Body of pancreas (tissue), 4 donors: ENCODE data around the gene RNF113B. TPM values are rescaled to one million over a fixed set of nuclear protein-coding genes. Genes with fewer than 3 reads are reported as not detected.

Experiments used
- ATAC-seq: fragments of 150-250 bp; one replicate; pipeline ENCODE4 v1.9.1; 2016
- DNase-seq, 4 donors: peaks; one replicate each; pipeline ENCODE4 v3.0.0-alpha.2; 2019
- H3K27ac ChIP-seq, 4 donors: fragments of 200-600 bp; sonication (generic); 1 replicate in 3 of 4; 2 replicates in 1 of 4; pipeline versions ENCODE4 v1.5.1 to v1.6.1; 2016 to 2019; ENCODE audit warnings: mild to moderate bottlenecking in 1 of 4, mixed read lengths in 1 of 4, moderate library complexity in 1 of 4
- H3K27me3 ChIP-seq, 2 donors: fragments of 200-600 bp; sonication (generic); one replicate each; pipeline ENCODE4 v1.6.0; 2016; ENCODE audit warnings: mild to moderate bottlenecking in 1 of 2
- H3K36me3 ChIP-seq, 2 donors: fragments of 200-600 bp; sonication (generic); replicated peaks in 1 of 2; 2 replicates each; pipeline ENCODE4 v1.5.1; 2016; ENCODE audit warnings: low read depth in 2 of 2; ENCODE audit not compliant: insufficient read depth in 1 of 2
- H3K4me1 ChIP-seq: fragments of 200-600 bp; sonication (generic); one replicate; pipeline ENCODE4 v1.6.0; 2016
- H3K4me3 ChIP-seq, 2 donors: fragments of 200-600 bp; sonication (generic); 1 replicate in 1 of 2; 2 replicates in 1 of 2; pipeline ENCODE4 v1.5.1; 2016 to 2019
- H3K9me3 ChIP-seq, 3 donors: fragments of 200-600 bp; sonication (generic); 1 replicate in 2 of 3; 2 replicates in 1 of 3; pipeline ENCODE4 v1.5.1; 2016
- CTCF ChIP-seq, 7 experiments: fragments of 450-650 bp in 4 of 7; fragments of 200-600 bp in 3 of 7; sonication (generic) in 3 of 7; IDR thresholded peaks; one replicate each; pipeline ENCODE4 v1.5.1; 2016 to 2019; ENCODE audit warnings: antibody characterized with exemption in 7 of 7
- POLR2A ChIP-seq, 3 donors: fragments of 450-650 bp; IDR thresholded peaks; one replicate each; pipeline ENCODE4 v1.6.1; 2016; ENCODE audit warnings: antibody characterized with exemption in 3 of 3, mild to moderate bottlenecking in 2 of 3
- WGBS, 2 donors: methylation state at CpG; one replicate each; pipeline ENCODE4 v1.1.5; 2017; 5-methylcytosine and 5-hydroxymethylcytosine counted together
- intact Hi-C: fragments of 100-400 bp; cut with DNase I; formaldehyde crosslinking; loops from one replicate; pipeline ENCODE4 v1.15.1; 2023
- total RNA-seq, 2 donors: library from RNA; depleted of rRNA; stranded (reverse); fragments of >200 nt; gene quantifications; one replicate each; pipeline ENCODE4 v1.1.0, GENCODE V29; 2016

Gene RNF113B
- total RNA-seq, 2 donors from 2014 or later: not detected

- WGBS, 2 donors: 74 to 86% methylated on average over 5 of the region's 5 CpGs
- peak in 3 of 4 donors; percentile 25 to 46 (median 45) for DNase-seq
- Histone ChIP-seq H3K4me1 (peaks cover 24% of the 10 kb centered on the region), H3K4me3 (no peak overlapping the region), H3K36me3 (no peaks in the 10 kb centered on the region), H3K9me3 (no peaks in the 10 kb centered on the region), H3K27ac (no peak overlapping the region), H3K27me3 (no peaks in the 10 kb centered on the region)
- TF ChIP-seq CTCF (IDR thresholded peaks at IDR 0.05) (no peak), POLR2A (IDR thresholded peaks at IDR 0.05) (no peak)
- no peak for ATAC-seq
- intact Hi-C loops: no loop called here
These were observed 21.5 kb downstream of the RNF113B start for GRCh38 chr13:98155475-98156109.

- no peak for ATAC-seq
- Histone ChIP-seq H3K36me3 (no peaks in the 10 kb centered on the region), H3K4me1 (peaks cover 24% of the 10 kb centered on the region), H3K4me3 (no peak overlapping the region), H3K9me3 (no peaks in the 10 kb centered on the region), H3K27ac (no peak overlapping the region), H3K27me3 (no peaks in the 10 kb centered on the region)
- no peak for TF ChIP-seq CTCF (IDR thresholded peaks at IDR 0.05)
- TF ChIP-seq POLR2A (IDR thresholded peaks at IDR 0.05): no peak
- WGBS, 2 donors: 80 to 81% methylated on average over 8 of the region's 8 CpGs
- intact Hi-C loops: no loop called here
- DNase-seq: no peak
These were observed 26.1 kb downstream of the RNF113B start for GRCh38 chr13:98150832-98151479.

GRCh38 chr13:98147521-98147920, 29.5 kb downstream of the RNF113B start:
- ATAC-seq (no peak), DNase-seq (no peak)
- Histone ChIP-seq H3K27me3 (no peaks in the 10 kb centered on the region), H3K27ac (no peak overlapping the region), H3K9me3 (no peaks in the 10 kb centered on the region), H3K4me3 (no peak overlapping the region), H3K36me3 (no peaks in the 10 kb centered on the region), H3K4me1 (peaks cover 33% of the 10 kb centered on the region)
- no peak for TF ChIP-seq POLR2A (IDR thresholded peaks at IDR 0.05)
- TF ChIP-seq CTCF (IDR thresholded peaks at IDR 0.05): no peak
- intact Hi-C loops: loop anchor here (10.0 kb wide), 2 partner anchors 257 to 287 kb away; no protein-coding TSS in a partner anchor
- 37 to 45% methylated on average over 5 of the region's 5 CpGs for WGBS, 2 donors

GRCh38 chr13:98144801-98145350, 32.2 kb downstream of the RNF113B start:
- TF ChIP-seq CTCF (IDR thresholded peaks at IDR 0.05): peak in 3 of 7 experiments; percentile 6 to 17 (median 14)
- no peak for TF ChIP-seq POLR2A (IDR thresholded peaks at IDR 0.05)
- 27 to 32% methylated on average over 10 of the region's 10 CpGs for WGBS, 2 donors
- H3K27ac ChIP-seq: peak overlapping the region in 3 of 4 donors; percentile 82 to 91 (median 82)
- H3K9me3 ChIP-seq: no peaks in the 10 kb centered on the region
- no peak overlapping the region for H3K4me3 ChIP-seq
- intact Hi-C loops: loop anchor here (10.0 kb wide), 2 partner anchors 260 to 290 kb away; no protein-coding TSS in a partner anchor
- H3K4me1 ChIP-seq: peaks cover 43% of the 10 kb centered on the region
- peak; percentile 11 to 39 (median 20) for DNase-seq
- no peaks in the 10 kb centered on the region for H3K27me3 ChIP-seq
- no peaks in the 10 kb centered on the region for H3K36me3 ChIP-seq
- no peak for ATAC-seq
